ENCODE results near the gene ADGRG6. TPM values are rescaled to one million over a fixed set of nuclear protein-coding genes. Genes with fewer than 3 reads are reported as not detected.
A peak's percentile ranks its signal among the peaks of the same experiment; 100 is the strongest.

Gene ADGRG6
- total and polyA plus RNA-seq, 2 of the 8 experiments (the other 6 are each of a cell fraction or from before 2014, with no cell fraction given) = 1.1 to 6.2 TPM

- no peak overlapping the region for H3K14ac ChIP-seq (ENCODE audit: insufficient read length)
- no peak overlapping the region for H2BK120ac ChIP-seq (replicated peaks; ENCODE audit: low read depth, low read length)
- no peak overlapping the region for H3K27ac ChIP-seq (ENCODE audit: low read depth, low read length)
- no peak overlapping the region for H3K4ac ChIP-seq (replicated peaks; ENCODE audit: insufficient read length, low read depth, low read length)
- no peak overlapping the region for H4K91ac ChIP-seq (replicated peaks; ENCODE audit: insufficient read length, low read length)
- no peak overlapping the region for H2BK5ac ChIP-seq (ENCODE audit: low read depth, low read length)
- no peak overlapping the region for H4K5ac ChIP-seq (ENCODE audit: insufficient read length, low read depth, low read length)
- peaks cover 0 to 2% of the 10 kb centered on the region in 2 experiments; a peak in 1 of 4 replicates for H3K9me3 ChIP-seq (ENCODE audit: insufficient read depth in 2 of 2, low read depth in 1 of 2, low read length in 1 of 2)
- DNase-seq (ENCODE audit: low read depth in 1 of 2, low spot score in 2 of 2) (no peak), FAIRE-seq (no peak)
- H2BK15ac ChIP-seq (ENCODE audit: low read length) = no peak overlapping the region
- H3K4me2 ChIP-seq (ENCODE audit: insufficient read depth in 1 of 2, low read depth in 2 of 2, low read length in 2 of 2) = no peak overlapping the region
- peaks cover 0 to 5% (median 2%) of the 10 kb centered on the region in 4 experiments; a peak in 2 of 7 replicates for H3K4me1 ChIP-seq (replicated peaks in 1 of 4; ENCODE audit: control insufficient read depth in 3 of 4, insufficient read depth in 4 of 4, low read length in 3 of 4)
- H3K9ac ChIP-seq (replicated peaks in 1 of 4; ENCODE audit: extremely low read depth in 1 of 4, low read depth in 3 of 4, low read length in 3 of 4) = no peak overlapping the region
- no peaks in the 10 kb centered on the region for H3K23me2 ChIP-seq (ENCODE audit: low read depth, low read length)
- H2AFZ ChIP-seq (ENCODE audit: low read length) = no peak overlapping the region
- no peak overlapping the region for H2BK12ac ChIP-seq (ENCODE audit: low read depth, low read length)
- ChIA-PET CTCF (ENCODE audit: partially characterized antibody) (interaction anchor here (1.0 kb wide), 1 partner anchor 27 kb away, joined by 3 read pairs; no protein-coding TSS in a partner anchor), POLR2A (ENCODE audit: partially characterized antibody) (no interaction called here)
- WGBS, 2 experiments (ENCODE audit: extremely low coverage in 1 of 2, insufficient coverage in 1 of 2, insufficient read length in 1 of 2, insufficient replicate concordance in 2 of 2, low coverage in 1 of 2, low lambda C conversion rate in 2 of 2, missing lambda C conversion rate in 1 of 2) = 90% methylated on average over 4 of the region's 4 CpGs; no CpG with 5 or more reads in 1 of the 2 experiments
- TF ChIP-seq SP1 (IDR thresholded peaks at IDR 0.05; ENCODE audit: low read depth, low read length) = no peak
- no peak for TF ChIP-seq NRF1 (IDR thresholded peaks at IDR 0.05; ENCODE audit: low read depth, low read length)
- TF ChIP-seq TCF12 (IDR thresholded peaks at IDR 0.05; ENCODE audit: low read depth, low read length) = no peak
- TF ChIP-seq SAP30 (IDR thresholded peaks at IDR 0.05; ENCODE audit: insufficient read depth, insufficient replicate concordance, low read length) = no peak
- no peak for TF ChIP-seq CBX5 (IDR thresholded peaks at IDR 0.05; ENCODE audit: low read depth, low read length)
- no peak for TF ChIP-seq MAX (IDR thresholded peaks at IDR 0.05)
- no peak for TF ChIP-seq ATF3 (IDR thresholded peaks at IDR 0.05; ENCODE audit: insufficient read depth, low read depth, low read length)
- no peak for TF ChIP-seq CBX8 (IDR thresholded peaks at IDR 0.05; ENCODE audit: borderline replicate concordance, low read depth, low read length)
- TF ChIP-seq GTF2F1 (IDR thresholded peaks at IDR 0.05; ENCODE audit: borderline replicate concordance, low read depth, low read length) = no peak
- TF ChIP-seq ASH2L (IDR thresholded peaks at IDR 0.05; ENCODE audit: low read length) = no peak
- no peak overlapping the region for H4K8ac ChIP-seq (ENCODE audit: extremely low read depth, insufficient read depth, low read length)
- no peaks in the 10 kb centered on the region for H3K79me2 ChIP-seq (ENCODE audit: control insufficient read depth in 1 of 2, insufficient read depth in 2 of 2, low read length in 2 of 2)
- H4K20me1 ChIP-seq (replicated peaks in 1 of 2; ENCODE audit: control insufficient read depth in 1 of 2, insufficient read depth in 2 of 2, low read length in 2 of 2) = no peaks in the 10 kb centered on the region
- H2AK5ac ChIP-seq (ENCODE audit: low read depth, low read length) = 0 out of 2 replicates have a peak overlapping the region, but pooled peaks have one; percentile 32
- no peaks in the 10 kb centered on the region for H3K27me3 ChIP-seq (replicated peaks in 1 of 4; ENCODE audit: control insufficient read depth in 3 of 4, extremely low read depth in 1 of 4, insufficient read depth in 3 of 4, low read length in 3 of 4)
- no peaks in the 10 kb centered on the region for H3K79me1 ChIP-seq (ENCODE audit: low read depth, low read length)
- no peak overlapping the region for H3K23ac ChIP-seq (ENCODE audit: insufficient read length)
- no peaks in the 10 kb centered on the region for H3K36me3 ChIP-seq (ENCODE audit: control insufficient read depth in 2 of 4, insufficient read depth in 4 of 4, low read length in 3 of 4)
- no peak overlapping the region for H2BK20ac ChIP-seq (ENCODE audit: low read length)
- no peak overlapping the region for H3K56ac ChIP-seq (replicated peaks; ENCODE audit: insufficient read length, low read depth, low read length)
- H3K18ac ChIP-seq (ENCODE audit: extremely low read depth, low read length) = peak overlapping the region; percentile 6; the same call in 1 of the 2 replicates
- H3K4me3 ChIP-seq (ENCODE audit: extremely low read depth in 1 of 4, insufficient read depth in 2 of 4, low read depth in 3 of 4, low read length in 4 of 4) = no peak overlapping the region
These were observed 146.4 kb downstream of the ADGRG6 start for GRCh38 chr6:142448091-142448729.

Data from H1 (cell line).